Aorta (tissue), 5 donors: ENCODE data around the gene PHLDB1. TPM values are rescaled to one million over a fixed set of nuclear protein-coding genes. Genes with fewer than 3 reads are reported as not detected.

ENCODE experiments used
- ATAC-seq: fragments of 200-7000 bp; cut with Tn5 transposase; one replicate; pipeline ENCODE4 v1.9.1; 2022; ENCODE audit warnings: moderate library complexity; ENCODE audit not compliant: low FRiP score
- DNase-seq, 2 donors: peaks; one replicate each; pipeline ENCODE4 v3.0.0-alpha.2; 2020
- H3K27ac ChIP-seq, 2 donors: one replicate each; pipeline ENCODE4 v1.5.1; 2013; ENCODE audit warnings: low read length in 2 of 2, mild to moderate bottlenecking in 2 of 2, moderate library complexity in 2 of 2, control low read depth in 1 of 2, inconsistent platforms in 1 of 2, low read depth in 1 of 2
- H3K27me3 ChIP-seq, 2 donors: one replicate each; pipeline ENCODE4 v1.6.1; 2013; ENCODE audit warnings: control low read depth in 1 of 2, low read length in 1 of 2, mild to moderate bottlenecking in 1 of 2, moderate library complexity in 1 of 2; ENCODE audit not compliant: insufficient read depth in 2 of 2, control insufficient read depth in 1 of 2
- H3K36me3 ChIP-seq, 2 donors: one replicate each; pipeline ENCODE4 v1.6.1; 2013; ENCODE audit warnings: control low read depth in 1 of 2, low read length in 1 of 2, mild to moderate bottlenecking in 1 of 2; ENCODE audit not compliant: insufficient read depth in 2 of 2, control insufficient read depth in 1 of 2
- H3K4me1 ChIP-seq, 2 donors: one replicate each; pipeline ENCODE4 v1.6.1; 2013; ENCODE audit warnings: low read length in 2 of 2, control low read depth in 1 of 2, mild to moderate bottlenecking in 1 of 2, moderate library complexity in 1 of 2; ENCODE audit not compliant: insufficient read depth in 2 of 2, control insufficient read depth in 1 of 2
- H3K4me3 ChIP-seq, 2 donors: one replicate each; pipeline ENCODE4 v1.5.1; 2013; ENCODE audit warnings: low read length in 2 of 2, control low read depth in 1 of 2, mild to moderate bottlenecking in 1 of 2
- H3K9me3 ChIP-seq: one replicate; pipeline ENCODE4 v1.6.1; 2013; ENCODE audit warnings: mild to moderate bottlenecking, low read length; ENCODE audit not compliant: control insufficient read depth
- WGBS, 2 donors: extraction: QIAGEN DNeasy Blood & Tissue Kit; methylation state at CpG; one replicate each; pipeline ENCODE4 v1.1.7; 2013; 5-methylcytosine and 5-hydroxymethylcytosine counted together
- intact Hi-C, 2 donors: fragments of 100-400 bp; cut with DNase I; formaldehyde crosslinking; loops; one replicate each; pipeline versions ENCODE4 v1.14.2 to v1.15.0; 2022
- polyA plus RNA-seq, 2 donors: library from polyadenylated mRNA; stranded (reverse); fragments of 200-250 nt; gene quantifications; one replicate each; pipeline ENCODE4 v1.2.3, GENCODE V29; 2013
- total RNA-seq, 2 donors: library from RNA; stranded (reverse); fragmentation: NEBNext Ultra II Directional; extraction: Animal tissue kit (Norgen Biotek cat#: 25700); gene quantifications; one replicate each; pipeline ENCODE4 v1.2.1, GENCODE V29; 2021
- donor health status: healthy with polysubstance abuse.
- donor health status: Bipolar disorder and iron deficiency.
- donor health status: DM: no; HTN: no; CAD: no.
- donor health status: DM: no; HTN: no; CAD: no.
- donor health status: DM: yes; HTN: yes; CAD: no.

Gene PHLDB1
- total and polyA plus RNA-seq, 4 donors: 38.3 to 290 (median 267) TPM

- intact Hi-C loops: loop anchor here (5.0 kb wide), 1 partner anchor 98 kb away; the partner anchor contains the start of gene DDX6 (in 2 of the 2)
- Histone ChIP-seq H3K4me1 (no peaks in the 10 kb centered on the region), H3K36me3 (no peaks in the 10 kb centered on the region), H3K27me3 (no peaks in the 10 kb centered on the region), H3K27ac (no peak overlapping the region), H3K9me3 (no peaks in the 10 kb centered on the region), H3K4me3 (no peak overlapping the region)
- WGBS, 2 donors: 86 to 89% methylated on average over 11 of the region's 11 CpGs
- peak in 1 of 2 donors; percentile 61 for DNase-seq
- no peak for ATAC-seq
Measured at GRCh38 chr11:118694771-118695170, 87.4 kb downstream of the PHLDB1 start.

GRCh38 chr11:118696673-118697226 lies 89.3 kb downstream of the PHLDB1 start:
- 85 to 92% methylated on average over 7 of the region's 7 CpGs for WGBS, 2 donors
- H3K4me3 ChIP-seq: no peak overlapping the region
- intact Hi-C loops: no loop called here
- H3K36me3 ChIP-seq: no peaks in the 10 kb centered on the region
- no peak for ATAC-seq
- H3K27ac ChIP-seq: no peak overlapping the region
- H3K4me1 ChIP-seq: no peaks in the 10 kb centered on the region
- peaks cover 2% of the 10 kb centered on the region for H3K9me3 ChIP-seq
- DNase-seq: peak in 1 of 2 donors; percentile 58
- H3K27me3 ChIP-seq: no peaks in the 10 kb centered on the region

GRCh38 chr11:118697346-118697745 lies 89.9 kb downstream of the PHLDB1 start:
- no peak overlapping the region for H3K27ac ChIP-seq
- H3K27me3 ChIP-seq: no peaks in the 10 kb centered on the region
- WGBS, 2 donors: 73 to 76% methylated on average over 8 of the region's 8 CpGs
- no peak overlapping the region for H3K4me3 ChIP-seq
- DNase-seq: peak in 1 of 2 donors; percentile 59
- intact Hi-C loops: no loop called here
- ATAC-seq: no peak
- H3K36me3 ChIP-seq: no peaks in the 10 kb centered on the region
- H3K9me3 ChIP-seq: peaks cover 2% of the 10 kb centered on the region
- H3K4me1 ChIP-seq: no peaks in the 10 kb centered on the region

- H3K36me3 ChIP-seq: no peaks in the 10 kb centered on the region
- H3K27me3 ChIP-seq: no peaks in the 10 kb centered on the region
- H3K27ac ChIP-seq: no peak overlapping the region
- intact Hi-C loops: no loop called here
- H3K9me3 ChIP-seq: peaks cover 2% of the 10 kb centered on the region
- DNase-seq: peak in 1 of 2 donors; percentile 64
- H3K4me3 ChIP-seq: no peak overlapping the region
- H3K4me1 ChIP-seq: no peaks in the 10 kb centered on the region
- ATAC-seq: no peak
- WGBS, 2 donors: 82 to 86% methylated on average over 7 of the region's 7 CpGs
Measured at GRCh38 chr11:118699506-118700220, 92.2 kb downstream of the PHLDB1 start.

- DNase-seq: peak in 1 of 2 donors; percentile 85
- H3K4me1 ChIP-seq: no peaks in the 10 kb centered on the region
- WGBS, 2 donors: 95 to 97% methylated on average over 5 of the region's 5 CpGs
- no peaks in the 10 kb centered on the region for H3K36me3 ChIP-seq
- H3K27me3 ChIP-seq: no peaks in the 10 kb centered on the region
- peaks cover 2% of the 10 kb centered on the region for H3K9me3 ChIP-seq
- H3K27ac ChIP-seq: no peak overlapping the region
- no peak overlapping the region for H3K4me3 ChIP-seq
- intact Hi-C loops: no loop called here
- ATAC-seq: no peak
Measured at GRCh38 chr11:118703563-118704106, 96.2 kb downstream of the PHLDB1 start.

GRCh38 chr11:118705111-118705741 lies 97.8 kb downstream of the PHLDB1 start:
- intact Hi-C loops: no loop called here
- H3K4me1 ChIP-seq: no peaks in the 10 kb centered on the region
- H3K9me3 ChIP-seq: peaks cover 2% of the 10 kb centered on the region
- H3K27me3 ChIP-seq: no peaks in the 10 kb centered on the region
- no peak overlapping the region for H3K27ac ChIP-seq
- no peak overlapping the region for H3K4me3 ChIP-seq
- DNase-seq (peak in 1 of 2 donors; percentile 67), ATAC-seq (no peak)
- H3K36me3 ChIP-seq: no peaks in the 10 kb centered on the region
- 80 to 82% methylated on average over 15 of the region's 15 CpGs for WGBS, 2 donors

GRCh38 chr11:118705791-118706545 lies 98.6 kb downstream of the PHLDB1 start:
- Histone ChIP-seq H3K4me3 (no peak overlapping the region), H3K4me1 (no peaks in the 10 kb centered on the region), H3K27me3 (no peaks in the 10 kb centered on the region), H3K36me3 (no peaks in the 10 kb centered on the region), H3K9me3 (no peaks in the 10 kb centered on the region), H3K27ac (no peak overlapping the region)
- ATAC-seq (no peak), DNase-seq (no peak)
- 68 to 72% methylated on average over 12 of the region's 12 CpGs for WGBS, 2 donors
- intact Hi-C loops: no loop called here

GRCh38 chr11:118706546-118706825 lies 99.1 kb downstream of the PHLDB1 start:
- Histone ChIP-seq H3K9me3 (no peaks in the 10 kb centered on the region), H3K4me1 (no peaks in the 10 kb centered on the region), H3K4me3 (no peak overlapping the region), H3K36me3 (no peaks in the 10 kb centered on the region), H3K27ac (no peak overlapping the region), H3K27me3 (no peaks in the 10 kb centered on the region)
- WGBS, 2 donors: 92 to 95% methylated on average over 7 of the region's 7 CpGs
- ATAC-seq (no peak), DNase-seq (no peak)
- intact Hi-C loops: no loop called here
